HG02763 (cell line): ENCODE measurements around the gene CEACAM4.

ENCODE experiments used
- ATAC-seq: cut with Tn5 transposase; IDR thresholded peaks from one replicate; pipeline ENCODE4 v1.9.1; 2021; ENCODE audit warnings: mild to moderate bottlenecking, moderate library complexity; ENCODE audit not compliant: unreplicated experiment

The CEACAM4 gene

GRCh38 chr19:41617941-41618730 lies 8.7 kb downstream of the CEACAM4 start:
- no peak for ATAC-seq

DNA sequence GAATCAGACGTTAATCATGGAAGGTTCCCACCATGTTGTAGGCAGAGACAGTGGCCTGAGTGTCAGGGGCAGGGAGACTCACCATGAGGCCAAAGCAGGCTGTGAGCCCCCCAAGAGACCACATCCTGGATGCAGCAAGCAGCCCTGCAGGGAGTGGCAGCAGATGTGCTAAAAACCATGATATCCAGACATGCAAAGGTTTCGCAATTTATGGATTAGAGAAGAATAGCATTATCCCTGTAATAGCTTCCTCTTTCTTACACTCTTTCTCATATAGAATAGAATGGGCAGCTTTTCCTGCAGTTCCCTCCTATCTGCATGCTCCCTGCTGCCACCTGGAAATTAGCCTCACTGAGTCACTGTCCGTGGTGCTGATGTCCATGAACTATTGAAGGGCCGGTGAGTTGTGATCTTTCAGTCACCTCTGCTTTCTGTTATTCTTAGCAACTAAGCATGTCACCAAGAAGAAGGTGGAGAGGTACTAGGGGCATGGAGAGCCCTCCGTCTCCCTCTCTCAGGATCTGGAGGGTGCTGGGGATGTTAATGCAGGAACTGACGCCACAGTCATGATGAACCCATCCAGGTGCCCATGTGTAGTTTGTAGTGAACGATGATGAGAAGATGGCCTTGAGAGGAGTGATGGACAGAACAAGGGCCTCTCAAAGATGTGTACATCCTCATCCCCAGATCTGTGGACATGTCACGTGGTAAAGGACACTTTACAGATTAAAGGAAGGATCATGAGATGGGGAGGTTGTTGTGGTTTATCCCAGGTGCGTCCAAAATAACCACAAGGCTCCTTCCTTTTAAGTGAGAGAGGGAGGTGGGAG lies 9.9 kb downstream of the CEACAM4 start:
- ATAC-seq, result no peak

DNA sequence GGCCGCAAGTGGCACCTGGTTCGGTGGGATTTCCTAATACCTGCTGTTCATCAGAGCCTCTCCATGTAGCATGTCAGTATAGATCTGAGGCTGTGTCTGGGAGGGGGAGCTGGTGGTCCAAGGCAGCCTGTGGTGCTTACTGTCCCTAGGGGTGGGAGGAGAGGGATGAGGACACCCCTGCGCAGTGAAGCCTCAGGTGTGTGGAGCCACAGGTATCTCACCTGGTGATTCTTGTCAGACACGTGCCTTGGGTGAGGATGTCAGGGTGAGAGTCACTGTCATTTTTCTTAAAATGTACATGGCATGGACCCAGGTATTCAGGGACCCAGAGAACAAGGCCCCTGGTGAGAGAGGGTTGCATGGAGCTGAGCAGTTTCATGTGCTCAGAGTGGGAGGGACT lies 11.7 kb downstream of the CEACAM4 start:
- ATAC-seq, result no peak

GRCh38 chr19:41612483-41612882 lies 14.4 kb downstream of the CEACAM4 start:
- no peak for ATAC-seq

GRCh38 chr19:41610789-41611188 lies 16.1 kb downstream of the CEACAM4 start:
- ATAC-seq, result no peak

GRCh38 chr19:41607668-41608067 lies 19.2 kb downstream of the CEACAM4 start:
- no peak for ATAC-seq

DNA sequence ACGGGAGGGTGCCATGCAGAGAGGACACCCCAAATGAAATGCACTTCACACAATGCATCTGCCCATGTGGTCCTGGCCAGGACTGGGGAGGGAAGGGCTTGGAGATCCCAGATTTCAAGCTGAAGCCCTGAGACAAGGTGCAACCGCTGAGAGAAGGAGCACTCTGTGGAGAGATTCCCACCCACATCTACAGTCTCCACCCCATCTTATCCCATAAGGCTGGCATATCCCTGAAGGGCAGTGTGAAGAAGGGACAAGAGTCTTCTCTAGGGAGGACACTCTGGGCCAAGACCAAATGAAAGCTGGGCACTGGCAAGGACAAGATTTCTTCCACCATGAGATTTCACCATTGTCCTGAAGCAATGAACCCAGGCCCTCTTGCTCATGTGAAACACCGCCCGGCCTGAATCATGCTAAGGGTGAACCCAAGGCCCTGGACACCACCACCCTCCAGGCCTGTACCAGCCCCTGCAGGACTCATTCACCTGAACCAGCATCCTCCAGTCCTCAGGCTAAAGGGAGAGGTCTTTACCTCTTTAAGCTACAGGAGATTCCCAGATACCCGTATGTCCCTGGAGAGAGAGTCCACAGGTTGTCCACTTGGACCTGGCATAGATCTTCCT lies 20.5 kb downstream of the CEACAM4 start:
- ATAC-seq, result no peak

DNA sequence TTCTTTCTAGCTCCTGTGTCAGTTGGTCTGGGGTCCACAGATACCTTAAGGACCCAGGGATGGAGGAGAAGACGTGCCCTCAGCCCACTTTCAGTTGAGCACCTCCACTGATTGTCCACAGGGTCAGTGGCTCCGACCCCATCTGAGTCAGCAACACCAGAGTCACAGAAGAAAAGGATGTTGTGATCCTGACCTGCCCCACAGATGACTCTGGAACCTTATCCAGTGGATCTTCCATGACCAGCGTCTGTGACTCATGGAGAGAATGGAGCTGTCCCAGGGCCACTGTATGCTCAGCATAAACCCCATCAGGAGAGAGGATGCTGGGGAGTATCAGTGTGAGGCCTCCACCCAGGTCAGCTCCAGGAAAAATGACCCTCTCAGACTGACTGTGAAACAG lies 22.0 kb downstream of the CEACAM4 start:
- ATAC-seq, result no peak

DNA sequence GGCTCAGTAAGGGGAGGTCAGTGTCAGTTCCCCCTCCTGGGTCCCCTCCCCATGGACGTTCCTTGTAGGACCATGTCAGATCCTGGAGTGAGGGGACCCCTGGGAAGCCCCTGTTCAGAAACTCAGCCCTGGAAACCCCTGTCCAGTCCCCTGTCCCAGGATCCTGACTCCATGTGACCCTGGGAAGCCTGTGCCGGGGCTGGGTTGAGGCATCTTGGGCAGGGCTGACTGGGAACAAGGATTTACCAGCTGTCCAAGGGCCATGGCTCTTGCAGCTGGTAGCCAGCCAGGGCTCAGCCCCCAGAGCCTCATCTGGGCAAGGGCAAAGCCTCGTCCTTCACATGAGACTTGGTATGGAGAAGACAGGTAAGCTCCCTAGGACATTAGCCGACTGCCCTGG lies 25.1 kb downstream of the CEACAM4 start:
- ATAC-seq, result no peak

DNA sequence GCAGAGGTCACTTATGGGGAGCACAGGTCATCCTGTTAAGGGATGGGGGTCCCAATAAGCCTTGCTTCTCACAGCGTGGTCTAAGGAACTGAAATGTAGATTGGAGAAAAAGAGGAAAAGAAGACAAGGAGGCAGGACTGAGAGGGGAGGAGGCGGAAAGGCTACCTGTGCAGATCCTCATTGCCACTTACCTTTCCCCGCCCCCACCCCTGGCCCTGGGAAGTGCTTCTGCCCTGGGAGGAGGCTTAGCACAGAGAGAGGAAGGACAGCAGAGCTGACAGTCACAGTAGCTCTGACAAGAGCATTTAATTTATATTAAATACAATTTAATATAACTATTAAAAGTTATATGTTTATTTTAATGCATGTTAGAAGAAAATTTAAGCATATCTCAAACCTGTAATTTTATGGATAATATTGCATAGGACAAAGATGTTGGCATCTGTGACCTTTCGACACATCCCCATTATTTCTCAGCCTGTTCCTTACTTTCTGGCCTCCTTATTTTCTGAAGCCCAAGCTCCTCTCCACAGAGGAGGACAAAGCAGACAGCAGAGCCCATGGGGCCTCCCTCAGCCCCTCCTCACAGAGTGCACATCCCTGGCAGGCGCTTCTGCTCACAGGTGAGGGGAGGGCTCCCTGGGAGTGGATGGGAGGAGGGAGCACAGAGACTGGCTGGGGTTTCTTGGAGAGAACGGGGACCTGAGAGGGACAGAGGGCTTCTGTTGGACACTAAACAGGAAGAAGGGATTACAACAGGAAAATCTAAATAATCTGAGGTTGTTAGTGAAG lies 27.5 kb downstream of the CEACAM4 start:
- no peak for ATAC-seq

GRCh38 chr19:41597600-41598041 lies 29.3 kb downstream of the CEACAM4 start:
- ATAC-seq, result no peak

GRCh38 chr19:41595890-41596280 lies 31.0 kb downstream of the CEACAM4 start:
- no peak for ATAC-seq

DNA sequence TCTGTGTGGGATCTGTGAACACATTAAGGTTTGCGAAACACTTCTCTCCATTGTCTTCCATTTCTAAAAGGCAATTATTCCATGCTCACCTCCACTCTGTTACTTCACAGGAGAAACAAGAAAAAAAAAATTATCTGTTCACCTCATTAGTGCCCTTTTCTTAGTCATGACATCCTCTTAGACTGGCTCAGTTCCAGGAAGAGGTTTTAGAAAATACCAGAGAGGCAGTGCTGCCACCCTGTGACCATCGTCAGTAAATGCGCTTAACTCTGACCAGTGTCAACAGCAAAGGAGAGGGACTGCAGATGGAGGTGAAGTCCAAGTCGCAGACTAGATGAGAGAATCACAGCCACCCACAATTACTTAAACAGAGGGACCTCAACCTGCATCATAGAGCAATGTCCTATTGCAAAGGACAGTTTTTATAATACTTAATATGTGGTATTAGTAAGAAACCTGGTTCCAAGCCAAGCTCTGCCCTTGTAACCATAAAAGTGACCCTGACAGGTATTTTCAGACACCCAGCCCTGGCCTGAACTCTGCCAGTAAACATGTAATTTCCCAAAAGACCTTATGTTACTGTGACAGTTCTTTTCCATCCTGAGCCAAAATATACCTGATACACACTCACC lies 31.5 kb downstream of the CEACAM4 start:
- no peak for ATAC-seq

DNA sequence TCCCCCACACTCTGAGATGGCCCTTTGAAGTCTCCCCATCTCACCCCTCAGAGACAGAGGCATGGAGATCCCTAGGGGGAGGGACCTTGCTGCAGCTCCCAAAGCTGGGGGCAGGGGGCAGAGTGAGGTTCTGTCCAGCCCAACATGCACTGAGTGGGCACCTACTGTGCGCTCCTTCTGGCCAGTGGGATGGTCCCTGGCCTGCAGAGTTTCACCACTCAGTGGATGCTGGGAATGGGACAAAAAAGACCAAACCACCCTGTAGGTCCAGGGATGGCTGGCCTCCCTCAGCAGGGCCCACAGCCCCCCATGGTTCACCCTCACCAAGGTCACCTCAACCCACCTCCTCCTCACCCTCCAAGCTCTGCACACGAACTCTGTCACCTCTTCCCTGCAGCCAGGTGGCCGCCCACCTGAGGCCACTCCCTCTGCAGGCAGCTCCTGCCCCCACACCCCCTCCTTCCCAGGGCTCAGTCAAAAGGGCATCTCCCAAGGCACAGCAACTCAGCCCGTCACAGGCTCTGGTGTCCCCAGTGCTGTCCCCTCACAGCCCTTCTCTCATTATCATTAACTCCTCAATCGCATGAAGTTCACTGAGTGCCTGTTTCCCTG lies 34.8 kb downstream of the CEACAM4 start:
- no peak for ATAC-seq

- no peak for ATAC-seq
These were observed 35.9 kb downstream of the CEACAM4 start for GRCh38 chr19:41590936-41591335.

GRCh38 chr19:41589371-41589770 lies 37.5 kb downstream of the CEACAM4 start:
- no peak for ATAC-seq

GRCh38 chr19:41588497-41589209 lies 38.2 kb downstream of the CEACAM4 start:
- ATAC-seq, result no peak

- no peak for ATAC-seq
These were observed 39.0 kb downstream of the CEACAM4 start for GRCh38 chr19:41587838-41588210.

GRCh38 chr19:41587101-41587837 lies 39.6 kb downstream of the CEACAM4 start:
- ATAC-seq, result no peak
